K562 (cell line): Measurements from ENCODE around the gene ETV7. TPM values are rescaled to one million over a fixed set of nuclear protein-coding genes. Genes with fewer than 3 reads are reported as not detected.

Source experiments
- ATAC-seq: fragments of 200-7000 bp; cut with Tn5 transposase; 3 replicates; pipeline ENCODE4 v1.9.1; 2020; ENCODE audit warnings: moderate library complexity
- BruUV-seq: library from RNA; stranded (reverse); fragments of 400-500 nt; replicated peaks from 2 replicates; lab custom pipeline; 2021; lab: Mats Ljungman, UMichigan
- CTCF ChIA-PET: fragments of 300-600 bp; formaldehyde crosslinking; extraction: SDS; loops from one replicate; lab custom pipeline; 2021; ENCODE audit warnings: low intra/inter-chr PET ratio; lab: Yijun Ruan, JAX
- POLR2A ChIA-PET: fragments of 300-600, 350-650 bp; sonication (Branson Sonifier 250); formaldehyde crosslinking; extraction: SDS; loops from one replicate; lab custom pipeline; 2021; ENCODE audit warnings: antibody characterized with exemption, inconsistent platforms; lab: Yijun Ruan, JAX
- DNase-seq, 4 experiments: peaks; one replicate each; pipeline versions ENCODE4 v3.0.0 to v3.0.0-alpha.2; 2011 to 2018; ENCODE audit warnings: low spot score in 3 of 4, mixed read lengths in 3 of 4; ENCODE audit errors: extremely low read depth in 1 of 4
- FAIRE-seq: peaks from 2 replicates; lab custom pipeline; 2011; peaks lifted over from hg19 to GRCh38; lab: Jason Lieb, UNC
- H2AFZ ChIP-seq: 2 replicates; pipeline ENCODE4 v1.6.0; 2011; ENCODE audit warnings: low read depth, low read length, control low read depth, inconsistent platforms
- H3K27ac ChIP-seq: fragments of 200-600 bp; 3 replicates; pipeline ENCODE4 v1.8.0; 2011; ENCODE audit warnings: low read depth, mild to moderate bottlenecking, control low read depth, inconsistent platforms, low read length, moderate library complexity, mixed read lengths; ENCODE audit errors: extremely low read depth
- H3K27me3 ChIP-seq, 2 experiments: fragments of 300-600 bp in 1 of 2; 2 replicates in 1 of 2; 3 replicates in 1 of 2; pipeline versions ENCODE4 v1.6.0 to v1.8.0; 2011; ENCODE audit warnings: inconsistent platforms in 2 of 2, low read length in 2 of 2, mild to moderate bottlenecking in 1 of 2, mixed read lengths in 1 of 2, moderate library complexity in 1 of 2; ENCODE audit not compliant: control insufficient read depth in 2 of 2, insufficient read depth in 2 of 2
- H3K36me3 ChIP-seq: fragments of 300-600 bp; 3 replicates; pipeline ENCODE4 v1.8.0; 2011; ENCODE audit warnings: mild to moderate bottlenecking, low read length, inconsistent platforms; ENCODE audit not compliant: control insufficient read depth, insufficient read depth
- H3K4me1 ChIP-seq, 2 experiments: fragments of 200-600 bp in 1 of 2; replicated peaks in 1 of 2; 2 replicates in 1 of 2; 3 replicates in 1 of 2; pipeline versions ENCODE4 v1.5.1 to v1.8.0; 2011; ENCODE audit warnings: inconsistent platforms in 2 of 2, low read length in 2 of 2, mild to moderate bottlenecking in 1 of 2, mixed read lengths in 1 of 2, moderate library complexity in 1 of 2; ENCODE audit not compliant: control insufficient read depth in 2 of 2, insufficient read depth in 2 of 2
- H3K4me2 ChIP-seq: 2 replicates; pipeline ENCODE4 v1.6.1; 2011; ENCODE audit warnings: low read length, control low read depth, inconsistent platforms, mixed read lengths; ENCODE audit not compliant: insufficient read depth
- H3K4me3 ChIP-seq: fragments of 200-600 bp; sonication (generic), shearing (Covaris generic); 2 replicates; pipeline ENCODE4 v1.5.1; 2016; ENCODE audit warnings: control low read depth, inconsistent platforms
- H3K79me2 ChIP-seq: fragments of 200-600 bp; 3 replicates; pipeline ENCODE4 v1.8.0; 2011; ENCODE audit warnings: low read length, inconsistent platforms; ENCODE audit not compliant: control insufficient read depth, insufficient read depth
- H3K9ac ChIP-seq, 2 experiments: 2 replicates each; pipeline versions ENCODE4 v1.6.0 to v1.6.1; 2011; ENCODE audit warnings: low read depth in 2 of 2, low read length in 2 of 2, control low read depth in 1 of 2, inconsistent platforms in 1 of 2, mild to moderate bottlenecking in 1 of 2, mixed read lengths in 1 of 2; ENCODE audit not compliant: insufficient read depth in 1 of 2
- H3K9me1 ChIP-seq: one replicate; pipeline ENCODE4 v1.6.0; 2011; ENCODE audit warnings: inconsistent platforms, mild to moderate bottlenecking, low read length, moderate library complexity; ENCODE audit not compliant: control insufficient read depth, insufficient read depth
- H3K9me3 ChIP-seq: replicated peaks from 2 replicates; pipeline ENCODE4 v1.5.1; 2011; ENCODE audit warnings: low read depth, low read length, inconsistent platforms; ENCODE audit not compliant: control insufficient read depth, insufficient read depth
- H4K20me1 ChIP-seq: replicated peaks from 2 replicates; pipeline ENCODE4 v1.6.1; 2011; ENCODE audit warnings: low read length, inconsistent platforms, mixed read lengths; ENCODE audit not compliant: control insufficient read depth, insufficient read depth
- ATF4 ChIP-seq: fragments of 450-650 bp; formaldehyde crosslinking; IDR thresholded peaks from 2 replicates; pipeline ENCODE4 v1.4.0; 2022; ENCODE audit warnings: mild to moderate bottlenecking, moderate library complexity
- GTF2A2 ChIP-seq: IDR thresholded peaks from 2 replicates; pipeline ENCODE4 v1.6.1; 2016; ENCODE audit warnings: mild to moderate bottlenecking, missing genetic modification characterization, missing compliant biosample characterization
- HLTF ChIP-seq: fragments of 450-650 bp; IDR thresholded peaks from 2 replicates; pipeline ENCODE4 v1.6.1; 2016
- PTTG1 ChIP-seq: fragments of 450-650 bp; IDR thresholded peaks from 2 replicates; pipeline ENCODE4 v1.6.1; 2016; ENCODE audit warnings: low read depth, mild to moderate bottlenecking, missing genetic modification characterization, missing compliant biosample characterization
- RAD21 ChIP-seq, 2 experiments: fragments of 250-450 bp in 1 of 2; fragments of 450-650 bp in 1 of 2; sonication (Bioruptor Pico) in 1 of 2; formaldehyde crosslinking in 1 of 2; IDR thresholded peaks in 1 of 2; conservative IDR thresholded peaks in 1 of 2; 2 replicates each; pipeline versions ENCODE4 v1.4.0 to v1.8.0; 2020 to 2022; ENCODE audit warnings: mild to moderate bottlenecking in 2 of 2, moderate library complexity in 1 of 2
- TSC22D4 ChIP-seq: fragments of 450-650 bp; IDR thresholded peaks from 2 replicates; pipeline ENCODE4 v1.6.1; 2016; ENCODE audit warnings: missing genetic modification characterization, missing biosample characterization, control low read depth
- ZNF224 ChIP-seq: sonication (generic); formaldehyde crosslinking; IDR thresholded peaks from 2 replicates; pipeline ENCODE4 v1.8.0; 2022; ENCODE audit warnings: mild to moderate bottlenecking, missing genetic modification reagents
- ZNF518B ChIP-seq: fragments of 250-450 bp; sonication (Bioruptor Pico); IDR thresholded peaks from 2 replicates; pipeline ENCODE4 v1.5.0; 2021; ENCODE audit warnings: mild to moderate bottlenecking, moderate library complexity
- ZNF57 ChIP-seq: fragments of 450-650 bp; formaldehyde crosslinking; IDR thresholded peaks from 2 replicates; pipeline ENCODE4 v1.4.0; 2020; ENCODE audit warnings: mild to moderate bottlenecking, moderate library complexity
- WGBS: fragments of 100-300 bp; shearing (Covaris generic); methylation state at CpG from one replicate; pipeline ENCODE4 v1.1.6; 2016; ENCODE audit warnings: low coverage, mixed read lengths; ENCODE audit not compliant: insufficient coverage; ENCODE audit errors: missing lambda C conversion rate; 5-methylcytosine and 5-hydroxymethylcytosine counted together
- in situ Hi-C: fragments of 300-500 bp; cut with MboI; formaldehyde crosslinking; loops from 4 replicates; pipeline ENCODE4 v1.15.0; 2018; ENCODE audit warnings: inconsistent platforms, mixed read lengths
- intact Hi-C: fragments of 100-400 bp; cut with micrococcal nuclease; formaldehyde crosslinking; loops from 2 replicates; pipeline ENCODE4 v1.14.2; 2022
- polyA plus RNA-seq, 8 experiments: library from polyadenylated mRNA; depleted of rRNA in 4 of 8; stranded (reverse) in 5 of 8; unstranded in 3 of 8; fragments of >200 nt; fragmentation: Nextera tagmentation in 2 of 8; fragmentation: Illumina TruSeq in 1 of 8; extraction: Ambion mirVana in 2 of 8; extraction: Trizol in 1 of 8; gene quantifications; 2 replicates each; pipeline versions ENCODE4 v1.2.1 to v1.2.3, GENCODE V29; 2011 to 2014; ENCODE audit warnings: inconsistent platforms in 1 of 8, missing spikeins in 1 of 8
- total RNA-seq, 7 experiments: library from RNA; depleted of rRNA in 6 of 7; stranded (reverse); fragments of >200 nt in 6 of 7; fragmentation: Illumina TruSeq in 2 of 7; extraction: Trizol in 2 of 7; gene quantifications; 2 replicates each; pipeline versions ENCODE4 v1.2.1 to v1.2.3, GENCODE V29; 2011 to 2021; ENCODE audit warnings: low replicate concordance in 1 of 7
- TF ChIP-seq, protein P1 (sequence below): fragments of 450-650 bp; conservative IDR thresholded peaks from 2 replicates; pipeline ENCODE4 v1.6.1; 2016; ENCODE audit warnings: missing genetic modification characterization, low read depth, mild to moderate bottlenecking, control low read depth, missing compliant biosample characterization
- TF ChIP-seq, protein P2 (sequence below): sonication (generic); formaldehyde crosslinking; IDR thresholded peaks from 2 replicates; pipeline ENCODE4 v1.8.1; 2023; ENCODE audit warnings: mild to moderate bottlenecking, missing genetic modification reagents
- TF ChIP-seq, protein P3 (sequence below): sonication (generic); formaldehyde crosslinking; IDR thresholded peaks from 2 replicates; pipeline ENCODE4 v1.8.1; 2023; ENCODE audit warnings: mild to moderate bottlenecking, missing genetic modification reagents

ETV7 gene
- total and polyA plus RNA-seq, 9 of the 15 experiments (the other 6 are each of a cell fraction or from before 2014, with no cell fraction given): 0.07 to 0.22 (median 0.14) TPM; not detected in 3

DNA sequence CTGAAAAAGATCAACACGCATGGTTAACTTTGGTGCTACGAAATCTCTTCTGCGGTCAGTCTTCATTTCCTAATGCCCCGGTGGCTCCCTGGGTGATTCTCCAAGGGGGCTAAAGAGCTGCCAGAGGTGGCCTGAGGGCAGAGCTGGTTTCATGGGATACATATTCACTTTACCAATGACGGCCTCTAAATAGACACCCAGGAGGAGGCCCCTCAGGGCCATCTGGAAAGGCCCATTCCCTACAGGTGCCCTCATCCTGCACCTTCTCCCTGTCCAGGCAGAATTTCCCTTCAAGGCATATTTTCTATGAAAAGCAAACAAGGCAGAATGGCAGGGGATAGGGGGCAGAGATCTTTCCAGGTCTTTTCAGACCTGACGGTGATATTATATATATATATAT lies 63.3 kb downstream of the ETV7 start:
- DNase-seq: no peak
- Histone ChIP-seq H3K9me3 (no peaks in the 10 kb centered on the region), H3K4me2 (no peak overlapping the region), H2AFZ (no peak overlapping the region), H3K79me2 (no peaks in the 10 kb centered on the region), H3K36me3 (no peaks in the 10 kb centered on the region), H3K27me3 (peaks cover 32 to 86% of the 10 kb centered on the region in 2 experiments; a peak in 4 of 5 replicates), H3K27ac (no peak overlapping the region), H3K9ac (no peak overlapping the region), H3K4me3 (no peak overlapping the region), H3K9me1 (no peaks in the 10 kb centered on the region), H4K20me1 (no peaks in the 10 kb centered on the region; the same call in 1 of the 2 replicates), H3K4me1 (peaks cover 0 to 5% of the 10 kb centered on the region in 2 experiments; a peak in 1 of 5 replicates)
- in situ Hi-C loops (no loop called here), intact Hi-C loops (no loop called here)
- ATAC-seq: no peak
- no TSS peak for BruUV-seq
- WGBS: 27% methylated on average over 6 of the region's 6 CpGs
- POLR2A ChIA-PET: interaction anchor here (1.1 to 2.0 kb wide), 2 partner anchors 14 to 17 kb away, joined by 3 to 7 read pairs; no protein-coding TSS in a partner anchor
- no peak for FAIRE-seq
- CTCF ChIA-PET: no interaction called here
- TF ChIP-seq ZNF224 (CRISPR knock-in tag) (no peak), PTTG1 (tag) (no peak), HLTF (no peak), RAD21 (CRISPR knock-in tag; conservative IDR thresholded peaks at IDR 0.05 in 1 of 2, IDR thresholded peaks at IDR 0.05 in 1 of 2) (no peak), ZNF518B (CRISPR knock-in tag) (no peak), ATF4 (CRISPR knock-in tag) (no peak), GTF2A2 (tag) (no peak), TSC22D4 (tag) (no peak), ZNF57 (CRISPR knock-in tag) (no peak)
- TF ChIP-seq, protein P1, sequence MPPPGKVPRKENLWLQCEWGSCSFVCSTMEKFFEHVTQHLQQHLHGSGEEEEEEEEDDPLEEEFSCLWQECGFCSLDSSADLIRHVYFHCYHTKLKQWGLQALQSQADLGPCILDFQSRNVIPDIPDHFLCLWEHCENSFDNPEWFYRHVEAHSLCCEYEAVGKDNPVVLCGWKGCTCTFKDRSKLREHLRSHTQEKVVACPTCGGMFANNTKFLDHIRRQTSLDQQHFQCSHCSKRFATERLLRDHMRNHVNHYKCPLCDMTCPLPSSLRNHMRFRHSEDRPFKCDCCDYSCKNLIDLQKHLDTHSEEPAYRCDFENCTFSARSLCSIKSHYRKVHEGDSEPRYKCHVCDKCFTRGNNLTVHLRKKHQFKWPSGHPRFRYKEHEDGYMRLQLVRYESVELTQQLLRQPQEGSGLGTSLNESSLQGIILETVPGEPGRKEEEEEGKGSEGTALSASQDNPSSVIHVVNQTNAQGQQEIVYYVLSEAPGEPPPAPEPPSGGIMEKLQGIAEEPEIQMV: no peak
- TF ChIP-seq, protein P2, sequence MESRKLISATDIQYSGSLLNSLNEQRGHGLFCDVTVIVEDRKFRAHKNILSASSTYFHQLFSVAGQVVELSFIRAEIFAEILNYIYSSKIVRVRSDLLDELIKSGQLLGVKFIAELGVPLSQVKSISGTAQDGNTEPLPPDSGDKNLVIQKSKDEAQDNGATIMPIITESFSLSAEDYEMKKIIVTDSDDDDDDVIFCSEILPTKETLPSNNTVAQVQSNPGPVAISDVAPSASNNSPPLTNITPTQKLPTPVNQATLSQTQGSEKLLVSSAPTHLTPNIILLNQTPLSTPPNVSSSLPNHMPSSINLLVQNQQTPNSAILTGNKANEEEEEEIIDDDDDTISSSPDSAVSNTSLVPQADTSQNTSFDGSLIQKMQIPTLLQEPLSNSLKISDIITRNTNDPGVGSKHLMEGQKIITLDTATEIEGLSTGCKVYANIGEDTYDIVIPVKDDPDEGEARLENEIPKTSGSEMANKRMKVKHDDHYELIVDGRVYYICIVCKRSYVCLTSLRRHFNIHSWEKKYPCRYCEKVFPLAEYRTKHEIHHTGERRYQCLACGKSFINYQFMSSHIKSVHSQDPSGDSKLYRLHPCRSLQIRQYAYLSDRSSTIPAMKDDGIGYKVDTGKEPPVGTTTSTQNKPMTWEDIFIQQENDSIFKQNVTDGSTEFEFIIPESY (CRISPR knock-in tag): no peak
- TF ChIP-seq, protein P3, sequence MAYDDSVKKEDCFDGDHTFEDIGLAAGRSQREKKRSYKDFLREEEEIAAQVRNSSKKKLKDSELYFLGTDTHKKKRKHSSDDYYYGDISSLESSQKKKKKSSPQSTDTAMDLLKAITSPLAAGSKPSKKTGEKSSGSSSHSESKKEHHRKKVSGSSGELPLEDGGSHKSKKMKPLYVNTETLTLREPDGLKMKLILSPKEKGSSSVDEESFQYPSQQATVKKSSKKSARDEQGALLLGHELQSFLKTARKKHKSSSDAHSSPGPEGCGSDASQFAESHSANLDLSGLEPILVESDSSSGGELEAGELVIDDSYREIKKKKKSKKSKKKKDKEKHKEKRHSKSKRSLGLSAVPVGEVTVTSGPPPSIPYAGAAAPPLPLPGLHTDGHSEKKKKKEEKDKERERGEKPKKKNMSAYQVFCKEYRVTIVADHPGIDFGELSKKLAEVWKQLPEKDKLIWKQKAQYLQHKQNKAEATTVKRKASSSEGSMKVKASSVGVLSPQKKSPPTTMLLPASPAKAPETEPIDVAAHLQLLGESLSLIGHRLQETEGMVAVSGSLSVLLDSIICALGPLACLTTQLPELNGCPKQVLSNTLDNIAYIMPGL (CRISPR knock-in tag): no peak
